Mammary epithelial cell (primary cell): Measurements from ENCODE around the gene PLOD3.

ENCODE experiments used
- EZH2 ChIP-seq: IDR thresholded peaks from 2 replicates; pipeline ENCODE4 v1.6.1; 2012; ENCODE audit warnings: low read length, inconsistent platforms, borderline replicate concordance
- TF ChIP-seq, protein P1 (sequence below), 2 donors: IDR thresholded peaks in 1 of 2; conservative IDR thresholded peaks in 1 of 2; 2 replicates each; pipeline ENCODE4 v1.5.1; 2011 to 2012; ENCODE audit warnings: inconsistent platforms in 2 of 2, low read length in 2 of 2, mild to moderate bottlenecking in 2 of 2, control low read depth in 1 of 2, low read depth in 1 of 2; ENCODE audit not compliant: insufficient read depth in 1 of 2; ENCODE audit errors: extremely low read depth in 1 of 2

DNA sequence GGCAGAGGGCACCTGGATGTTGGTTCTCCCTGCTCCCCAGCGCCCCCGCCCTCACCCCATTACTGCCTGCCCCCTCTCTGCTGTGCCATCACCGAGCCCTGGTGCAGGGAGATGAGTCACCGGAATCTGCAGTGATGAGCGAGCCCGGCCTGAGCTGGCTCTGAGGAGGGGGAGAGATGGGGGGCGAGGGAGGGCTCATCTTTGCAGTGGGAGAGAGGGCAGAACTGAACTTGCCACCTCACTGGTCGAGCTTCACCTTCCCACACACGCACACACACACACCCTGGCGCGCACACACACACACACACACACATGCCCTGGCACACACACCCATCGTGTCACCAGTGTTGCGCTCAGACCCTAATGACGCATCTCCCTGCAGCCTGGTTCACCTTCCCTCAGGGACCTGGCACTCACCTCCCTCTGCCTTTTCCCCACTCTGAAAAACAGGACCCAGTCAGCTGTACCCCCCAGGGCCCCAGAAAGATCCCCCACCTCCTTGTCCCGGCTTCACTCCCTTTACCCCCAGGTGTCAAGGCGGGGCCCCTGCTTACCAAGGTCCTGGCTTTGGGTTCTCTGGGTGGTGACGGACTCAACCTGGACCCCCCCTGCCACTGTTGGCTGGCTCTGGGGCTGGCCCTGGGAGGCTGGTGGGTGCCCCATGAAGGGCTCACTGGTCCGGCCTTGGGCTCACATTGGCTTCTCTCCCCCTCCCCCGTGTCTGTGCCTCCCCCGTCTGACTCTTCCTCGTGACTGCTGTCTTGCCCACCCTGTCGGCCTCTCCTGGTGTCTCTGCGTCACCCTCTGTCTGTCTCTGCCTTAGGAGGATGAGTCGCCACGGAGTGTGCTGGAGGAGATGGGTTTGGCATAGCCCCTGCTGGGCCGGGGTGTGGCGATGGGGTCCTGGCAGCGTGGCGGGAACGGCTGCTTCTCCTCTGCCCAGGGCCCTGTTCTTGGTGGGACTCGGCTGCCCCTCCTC is 57.4 kb downstream of the PLOD3 start:
- TF ChIP-seq, protein P1, sequence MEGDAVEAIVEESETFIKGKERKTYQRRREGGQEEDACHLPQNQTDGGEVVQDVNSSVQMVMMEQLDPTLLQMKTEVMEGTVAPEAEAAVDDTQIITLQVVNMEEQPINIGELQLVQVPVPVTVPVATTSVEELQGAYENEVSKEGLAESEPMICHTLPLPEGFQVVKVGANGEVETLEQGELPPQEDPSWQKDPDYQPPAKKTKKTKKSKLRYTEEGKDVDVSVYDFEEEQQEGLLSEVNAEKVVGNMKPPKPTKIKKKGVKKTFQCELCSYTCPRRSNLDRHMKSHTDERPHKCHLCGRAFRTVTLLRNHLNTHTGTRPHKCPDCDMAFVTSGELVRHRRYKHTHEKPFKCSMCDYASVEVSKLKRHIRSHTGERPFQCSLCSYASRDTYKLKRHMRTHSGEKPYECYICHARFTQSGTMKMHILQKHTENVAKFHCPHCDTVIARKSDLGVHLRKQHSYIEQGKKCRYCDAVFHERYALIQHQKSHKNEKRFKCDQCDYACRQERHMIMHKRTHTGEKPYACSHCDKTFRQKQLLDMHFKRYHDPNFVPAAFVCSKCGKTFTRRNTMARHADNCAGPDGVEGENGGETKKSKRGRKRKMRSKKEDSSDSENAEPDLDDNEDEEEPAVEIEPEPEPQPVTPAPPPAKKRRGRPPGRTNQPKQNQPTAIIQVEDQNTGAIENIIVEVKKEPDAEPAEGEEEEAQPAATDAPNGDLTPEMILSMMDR (conservative IDR thresholded peaks at IDR 0.05 in 1 of 2, IDR thresholded peaks at IDR 0.05 in 1 of 2; ENCODE audit: extremely low read depth in 1 of 2, insufficient read depth in 1 of 2, low read depth in 1 of 2, low read length in 2 of 2), result no peak
- TF ChIP-seq EZH2, result no peak
